Activated T-cell treated with anti-CD3 and anti-CD28 coated beads for 48 hours (primary cell): ENCODE measurements around the gene KLHDC7A.
"Not testable (repeated sequence)": the region's sequence is repeated elsewhere in the genome, so short reads cannot be mapped to it uniquely, and the experiment has no call there.

ENCODE experiments used
- DNase-seq: peaks from one replicate; pipeline ENCODE4 v3.0.0-alpha.2; 2020; ENCODE audit warnings: low read depth

KLHDC7A gene

DNA sequence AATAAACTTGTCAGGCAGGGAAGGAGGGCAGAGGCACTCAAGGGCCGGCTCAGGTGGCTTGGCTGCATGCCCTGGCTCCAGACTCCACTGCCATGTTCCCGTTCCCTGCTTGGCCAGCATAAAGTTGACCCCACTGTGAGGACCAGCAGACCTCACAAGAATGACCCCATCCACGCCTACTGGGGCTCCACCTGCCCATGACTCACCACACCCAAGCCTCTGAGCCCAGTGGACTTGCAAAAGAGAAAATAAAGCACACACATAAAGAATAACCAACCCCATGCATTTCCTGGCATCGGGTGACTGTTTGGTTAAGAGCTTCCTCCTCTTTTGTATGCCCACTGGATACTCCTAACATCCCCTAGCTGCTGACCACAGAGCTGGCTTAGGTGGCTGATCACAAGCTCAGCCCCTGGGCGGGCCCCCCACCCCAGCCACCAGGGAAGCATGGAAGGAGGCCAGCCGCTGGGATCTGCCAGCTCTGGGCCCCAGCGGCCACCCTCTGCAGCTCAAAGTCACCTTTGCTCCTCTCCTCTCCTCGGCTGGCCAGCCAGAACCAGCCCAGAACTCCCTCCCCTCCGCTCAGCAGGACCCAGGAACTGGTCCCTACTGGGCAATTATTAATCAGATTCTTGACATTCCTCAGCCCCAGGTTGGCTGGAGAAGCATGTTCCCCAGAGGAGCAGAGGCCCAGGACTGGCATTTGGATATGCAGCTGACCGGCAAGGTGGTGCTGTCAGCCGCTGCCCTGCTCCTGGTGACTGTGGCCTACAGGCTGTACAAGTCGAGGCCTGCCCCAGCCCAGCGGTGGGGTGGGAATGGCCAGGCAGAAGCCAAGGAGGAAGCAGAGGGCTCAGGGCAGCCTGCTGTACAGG is at the start of gene KLHDC7A:
KLHDC7A (plus strand) TSS at position 616 of the 875 bp plus-strand sequence; CDS start at position 668, 52 bp downstream.
- no peak for DNase-seq

DNA sequence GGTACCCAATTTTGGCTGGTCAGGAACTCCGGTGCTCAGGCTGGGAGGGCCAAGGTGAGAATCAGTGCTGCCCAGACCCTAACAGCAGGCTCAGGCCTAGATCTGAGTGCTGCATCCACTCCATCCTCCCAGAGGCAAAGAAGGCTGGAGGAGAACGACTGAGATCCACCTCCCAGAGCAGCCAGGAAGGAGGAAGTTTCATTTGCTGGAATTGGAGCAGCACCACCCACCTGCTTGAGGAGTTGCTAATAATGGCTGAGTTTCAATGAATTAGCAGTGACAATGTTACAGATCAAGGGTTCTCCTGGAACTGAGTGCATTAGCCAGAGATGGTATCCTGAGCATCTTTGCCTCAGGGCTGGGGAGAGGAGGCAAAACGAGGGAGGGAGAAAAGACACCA is 46.7 kb upstream of the KLHDC7A start:
- DNase-seq = no peak

DNA sequence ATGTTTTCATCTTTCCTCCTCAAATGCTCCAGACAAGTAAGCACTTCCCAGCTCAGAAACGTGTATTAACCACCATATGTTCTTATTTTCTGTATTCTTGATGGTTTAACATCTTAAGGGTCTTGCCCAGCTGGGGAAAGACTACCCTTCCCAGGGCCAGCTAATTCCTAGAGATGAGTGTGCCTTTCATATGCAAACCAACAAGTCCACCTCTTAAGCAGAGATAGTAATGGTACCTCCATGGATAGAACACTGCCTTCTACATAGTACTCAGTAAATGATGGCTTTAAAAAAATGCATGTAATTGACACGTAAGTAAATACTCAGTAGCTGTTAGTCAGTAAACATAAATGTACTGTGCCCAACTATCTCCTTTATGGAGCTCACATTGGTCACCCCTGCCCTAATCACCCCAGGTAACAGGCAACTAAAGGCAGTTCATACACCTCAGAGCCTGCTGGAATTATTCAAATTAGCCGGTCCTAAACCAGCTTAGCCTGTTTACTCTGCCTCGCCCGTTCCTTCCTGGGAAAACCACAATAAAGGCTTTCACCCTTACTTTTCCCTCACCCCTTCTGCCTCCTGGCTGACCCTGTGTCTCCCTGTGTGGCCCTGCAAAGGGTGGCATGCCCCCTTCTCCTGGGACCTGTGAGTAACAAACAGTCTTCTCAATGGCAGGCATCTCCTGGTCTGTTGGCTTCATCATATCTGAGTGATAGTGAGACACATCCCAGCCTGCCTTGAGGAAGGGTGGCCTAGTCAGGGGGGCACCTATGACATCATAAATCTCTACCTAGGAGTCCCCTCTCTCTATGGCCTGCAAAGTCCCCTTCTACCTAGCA is 40.1 kb upstream of the KLHDC7A start:
- no peak for DNase-seq

DNA sequence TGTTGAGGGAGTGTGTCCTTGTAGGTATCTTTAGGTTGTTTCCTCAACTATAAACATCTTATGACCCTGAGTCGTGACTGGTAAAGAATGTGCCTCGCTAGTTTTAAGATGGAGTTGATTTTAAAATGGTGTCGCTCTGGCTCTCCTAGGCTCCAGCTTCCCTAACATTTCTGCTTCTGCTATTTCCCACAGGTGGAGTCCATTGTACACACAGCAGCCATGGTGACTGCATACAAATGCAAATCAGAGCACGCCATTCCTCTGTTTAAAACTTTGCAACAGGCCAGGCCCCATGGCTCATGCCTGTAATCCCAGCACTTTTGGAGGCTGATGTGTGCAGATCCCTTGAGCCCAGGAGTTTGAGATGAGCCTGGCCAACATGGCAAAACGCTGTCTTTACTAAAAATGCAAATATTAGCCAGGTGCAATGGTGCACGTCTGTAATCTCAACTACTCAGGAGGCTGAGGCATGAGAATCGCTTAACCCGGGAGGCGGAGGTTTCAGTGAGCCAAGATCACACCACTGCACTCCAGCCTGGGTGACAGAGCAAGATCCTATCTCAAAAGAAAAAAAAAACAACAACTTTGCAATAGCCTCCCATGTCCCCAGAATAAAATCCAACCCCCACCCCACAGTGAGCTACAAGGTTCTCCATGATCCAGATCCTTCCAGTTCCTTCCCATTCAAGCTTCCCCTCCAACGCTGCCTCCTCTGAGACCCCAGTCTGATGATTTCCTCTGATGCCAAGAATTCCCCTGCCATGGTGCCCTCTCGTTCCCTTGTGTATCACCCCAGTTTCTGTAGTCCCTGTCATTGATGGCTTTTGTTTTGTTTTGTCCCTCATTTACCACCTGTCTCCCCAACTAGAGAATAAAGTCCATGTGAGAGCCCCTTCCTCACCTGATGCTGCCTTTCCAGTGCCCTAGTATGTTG is 36.9 kb upstream of the KLHDC7A start:
- DNase-seq = no peak

DNA sequence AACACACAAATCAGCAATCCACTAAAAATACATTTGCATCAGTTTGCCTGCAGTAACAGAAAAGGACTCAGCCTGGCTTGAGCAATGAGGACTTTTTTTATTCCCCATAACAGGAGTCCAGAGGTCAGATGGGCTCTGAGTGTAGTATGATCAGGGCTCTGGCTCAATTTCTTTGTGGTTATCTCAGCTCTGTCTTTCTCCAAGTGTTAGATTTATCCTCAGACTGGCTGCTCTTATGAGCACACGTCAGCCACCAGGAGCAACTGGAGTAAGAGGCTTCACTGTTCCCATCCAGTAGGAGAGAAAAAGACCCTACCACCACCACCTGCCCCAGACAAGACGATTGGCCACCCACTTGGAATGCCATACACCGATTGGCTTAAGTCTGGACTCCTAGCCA is 36.2 kb upstream of the KLHDC7A start:
- DNase-seq = no peak

DNA sequence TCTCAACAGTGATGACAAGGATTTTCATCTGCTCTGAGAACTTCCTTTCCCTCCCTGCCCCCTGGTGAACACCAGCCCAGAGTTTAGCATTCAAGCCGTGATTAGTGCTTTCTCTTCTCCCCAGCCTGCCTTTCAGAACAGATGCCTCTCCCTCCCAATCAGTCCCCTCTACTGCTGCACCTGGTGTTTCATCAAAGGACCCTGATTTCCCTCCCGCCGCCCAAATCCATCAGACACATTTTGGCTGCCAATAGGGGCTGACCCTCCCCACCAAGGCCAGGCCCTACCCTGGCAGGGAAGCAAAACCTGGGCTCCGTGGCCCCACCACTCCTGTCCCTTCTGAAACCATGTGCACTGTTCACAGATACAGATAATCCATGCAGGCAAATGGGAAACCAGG is 34.0 kb upstream of the KLHDC7A start:
- DNase-seq = no peak

DNA sequence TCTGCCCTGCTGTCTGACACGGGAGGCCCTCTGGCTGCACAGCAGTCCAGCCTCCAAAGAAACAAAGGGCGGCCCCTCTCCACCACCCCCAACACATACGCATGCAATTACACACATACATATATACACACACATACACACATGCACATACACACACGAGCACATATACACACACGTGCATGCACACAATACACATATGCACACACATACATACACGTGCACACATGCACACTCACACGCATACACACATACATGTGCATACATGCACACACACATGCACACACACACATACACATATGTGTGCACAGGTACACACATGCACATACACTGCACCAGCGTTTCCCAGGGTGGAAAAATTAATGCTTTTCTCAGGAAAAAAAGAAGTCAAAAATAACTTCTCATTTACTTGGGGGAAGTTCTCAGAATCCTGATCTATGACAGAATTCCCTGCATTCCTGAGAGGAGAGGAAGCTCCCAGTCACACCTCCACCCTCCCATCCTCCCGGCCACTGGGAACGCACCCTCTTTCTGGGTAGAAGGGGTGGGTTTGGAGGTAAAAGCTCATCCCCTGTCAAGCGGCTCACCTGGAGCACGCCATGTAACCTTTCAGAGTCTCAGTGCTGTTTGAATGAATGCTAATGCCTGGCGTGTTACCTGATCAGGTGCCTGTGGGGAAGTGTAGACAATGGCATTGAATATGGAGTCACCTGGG is 33.1 kb upstream of the KLHDC7A start:
- no peak for DNase-seq

DNA sequence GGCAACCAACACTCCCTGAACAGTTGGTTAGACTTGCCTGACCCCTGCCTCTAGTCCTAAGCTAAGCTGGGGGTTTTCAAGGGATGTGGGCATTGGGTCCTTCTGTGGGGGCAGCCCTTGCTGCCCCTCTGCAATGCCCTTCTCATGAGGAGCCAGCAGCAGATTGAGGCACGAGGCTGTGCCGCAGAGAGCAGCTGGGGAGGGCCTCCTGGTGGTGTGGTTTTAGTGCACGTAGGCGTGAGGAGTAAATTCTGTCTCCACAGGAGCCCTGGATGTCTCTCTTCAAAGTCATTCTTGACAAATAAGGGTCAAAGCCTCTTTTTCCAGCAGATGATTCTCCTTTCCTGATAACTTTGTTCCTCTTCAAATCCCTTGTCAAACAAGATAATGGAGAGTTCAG is 31.8 kb upstream of the KLHDC7A start:
- DNase-seq = no peak

DNA sequence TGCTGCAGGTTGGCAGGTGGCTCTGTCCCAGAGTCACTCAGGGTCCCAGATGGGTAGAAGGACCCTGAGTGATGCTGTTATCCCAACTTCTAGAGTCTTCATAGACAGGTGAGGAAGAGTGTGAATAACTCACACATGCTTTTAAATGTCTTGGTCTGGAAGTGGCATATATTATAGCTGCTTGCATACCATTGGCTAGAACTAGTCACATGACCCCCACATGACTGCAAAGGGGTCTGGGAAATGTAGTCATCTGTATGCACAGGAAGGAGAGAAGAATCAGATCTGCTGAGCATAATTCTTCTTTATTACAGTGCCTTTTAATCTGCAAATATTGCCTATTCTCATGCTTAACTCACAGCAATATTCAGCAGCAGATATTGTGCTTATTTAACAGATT is 28.2 kb upstream of the KLHDC7A start:
- no peak for DNase-seq

DNA sequence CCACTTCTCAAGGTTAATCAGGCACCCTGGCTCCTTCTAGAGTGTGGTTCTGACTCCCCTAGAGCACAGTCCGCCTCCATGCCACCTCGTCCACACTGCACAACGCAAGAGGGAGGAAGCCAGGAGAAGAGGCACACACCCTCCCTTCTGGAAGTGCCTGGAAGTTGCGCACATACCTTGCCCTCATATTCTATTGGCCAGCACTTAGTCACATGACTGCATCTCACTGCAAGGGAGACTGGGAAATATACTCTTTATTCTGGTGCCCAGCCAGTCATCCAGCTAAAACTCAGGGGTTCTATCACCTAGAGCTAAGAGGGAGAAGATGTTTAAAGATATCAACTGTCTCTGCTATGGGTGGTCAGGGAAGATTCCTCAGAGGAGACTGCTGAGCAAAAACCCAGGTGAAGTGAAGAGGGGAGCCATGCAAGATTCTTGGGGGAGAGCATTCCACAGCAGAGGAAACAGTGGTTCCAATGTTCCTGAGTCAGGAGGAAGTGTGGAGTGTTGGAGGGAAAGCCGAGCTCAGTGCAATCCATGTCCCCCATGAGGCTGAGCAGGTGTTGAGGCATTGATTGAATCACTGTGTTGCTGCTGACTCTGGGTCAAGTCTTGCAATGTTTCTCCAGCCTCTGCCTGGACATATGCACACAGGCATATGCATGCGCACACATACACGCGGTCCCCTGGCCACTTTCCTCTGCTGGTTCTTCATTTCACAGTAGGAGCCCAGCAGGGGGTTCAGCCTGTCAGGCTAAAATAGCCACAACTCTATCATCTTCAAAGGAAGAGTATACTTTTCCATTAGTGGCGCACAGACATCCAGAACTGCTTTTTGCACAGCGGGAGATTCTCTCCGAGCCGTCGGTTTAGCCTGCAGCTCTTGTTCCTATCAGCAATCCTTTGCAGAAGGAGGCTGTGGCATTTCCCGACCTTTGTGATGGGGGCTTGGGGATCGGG is 22.3 kb upstream of the KLHDC7A start:
- DNase-seq = no peak

DNA sequence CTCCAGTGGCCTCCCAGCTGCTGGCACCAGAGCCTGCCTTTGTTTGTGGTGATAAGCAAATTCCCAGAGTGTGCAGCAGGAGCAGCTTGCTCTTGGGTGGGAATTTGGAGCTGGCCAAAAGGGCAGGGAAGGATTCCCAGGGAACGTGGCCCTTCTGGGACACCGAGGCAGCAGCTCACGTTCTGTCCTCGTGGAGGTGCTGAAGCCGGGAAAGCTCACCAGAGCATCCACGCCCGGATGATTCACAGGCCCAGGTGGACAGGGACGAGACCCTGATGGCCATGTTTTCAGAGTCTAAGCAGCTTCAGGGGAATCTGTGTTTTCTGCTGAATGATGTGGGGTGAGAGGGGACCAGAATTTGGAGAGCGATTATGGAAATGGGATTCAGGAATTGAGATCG is 19.1 kb upstream of the KLHDC7A start:
- no peak for DNase-seq

DNA sequence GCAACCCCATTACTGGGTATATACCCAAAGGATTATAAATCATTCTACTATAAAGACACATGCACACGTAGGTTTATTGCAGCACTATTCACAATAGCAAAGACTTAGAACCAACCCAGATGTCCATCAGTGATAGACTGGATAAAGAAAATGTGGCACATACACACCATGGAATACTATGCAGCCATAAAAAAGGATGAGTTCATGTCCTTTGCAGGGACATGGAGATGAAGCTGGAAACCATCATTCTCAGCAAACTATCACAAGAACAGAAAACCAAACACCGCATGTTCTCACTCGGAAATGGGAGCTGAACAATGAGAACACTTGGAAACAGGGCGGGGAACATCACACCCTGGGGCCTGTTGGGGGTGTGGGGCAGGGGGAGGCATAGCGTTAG is 18.2 kb upstream of the KLHDC7A start:
- not testable (repeated sequence) for DNase-seq

DNA sequence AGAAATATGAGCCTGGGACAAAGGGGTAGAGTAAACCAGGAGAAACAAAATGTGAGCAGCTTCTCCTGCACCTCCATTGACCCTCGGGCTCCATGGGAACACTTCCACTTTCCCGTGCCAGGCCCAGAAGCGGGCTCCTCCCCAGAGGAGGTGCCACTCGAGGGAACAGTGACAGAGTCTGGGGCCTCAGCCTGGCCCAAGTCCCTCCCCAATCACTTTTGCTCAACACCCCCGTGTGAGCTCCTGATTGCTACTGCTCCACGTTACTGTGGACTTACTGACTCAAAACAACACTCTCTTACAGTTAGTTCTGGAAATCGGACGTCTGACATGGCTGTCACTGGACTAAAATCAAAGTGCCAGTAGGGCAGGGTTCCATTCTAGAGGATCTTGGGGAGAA is 17.7 kb upstream of the KLHDC7A start:
- no peak for DNase-seq

DNA sequence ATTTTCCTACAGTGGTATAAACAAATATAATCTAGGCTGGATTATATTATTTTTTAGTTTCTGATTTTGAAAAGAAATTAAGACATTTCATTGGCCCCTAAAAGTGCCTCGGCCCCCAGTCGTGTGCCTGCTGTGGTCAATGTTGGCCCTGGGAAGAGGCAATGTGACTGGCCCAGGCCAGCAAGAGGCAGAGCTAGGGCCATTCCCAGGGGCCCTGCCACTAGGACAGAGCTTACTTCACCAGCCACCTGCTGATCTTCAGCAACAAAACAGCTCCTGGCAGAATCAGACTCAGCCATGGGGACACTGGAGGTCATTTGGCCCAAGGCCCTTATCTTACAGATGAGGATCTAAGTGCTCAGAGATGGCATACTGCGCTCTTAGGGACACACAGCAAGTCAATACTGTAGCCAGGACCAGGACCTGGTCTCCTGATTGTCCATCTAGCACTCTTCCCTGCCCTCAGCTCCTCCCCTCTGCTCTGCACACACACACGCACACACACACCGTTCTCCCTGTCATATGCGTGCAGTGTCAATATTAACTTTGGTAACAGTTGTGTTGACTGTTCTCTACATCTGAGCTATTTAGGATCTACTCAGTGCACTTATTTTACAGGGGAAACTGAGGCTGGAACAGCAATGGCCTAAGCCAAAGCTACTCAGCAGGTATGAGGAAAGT is 16.6 kb upstream of the KLHDC7A start:
- DNase-seq = no peak

DNA sequence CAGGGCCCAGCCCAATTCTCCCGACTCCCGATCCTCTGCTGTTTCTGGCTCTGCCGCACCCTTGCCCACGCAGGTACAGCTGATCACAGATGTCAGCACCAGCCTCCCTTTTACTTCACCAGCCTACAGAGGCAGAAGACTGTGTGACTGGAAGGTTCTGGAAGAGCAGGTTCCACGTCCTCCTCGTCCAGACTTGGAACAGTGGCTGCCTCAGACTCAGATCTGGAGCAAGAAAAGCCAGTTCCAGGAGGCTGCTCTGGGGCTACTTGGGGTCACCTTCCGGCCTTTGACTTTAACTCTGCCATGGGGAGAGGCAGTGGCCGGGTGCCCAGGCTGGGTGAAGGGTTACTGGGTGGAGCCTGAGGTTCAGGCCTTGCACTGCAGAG is 16.1 kb upstream of the KLHDC7A start:
- no peak for DNase-seq

DNA sequence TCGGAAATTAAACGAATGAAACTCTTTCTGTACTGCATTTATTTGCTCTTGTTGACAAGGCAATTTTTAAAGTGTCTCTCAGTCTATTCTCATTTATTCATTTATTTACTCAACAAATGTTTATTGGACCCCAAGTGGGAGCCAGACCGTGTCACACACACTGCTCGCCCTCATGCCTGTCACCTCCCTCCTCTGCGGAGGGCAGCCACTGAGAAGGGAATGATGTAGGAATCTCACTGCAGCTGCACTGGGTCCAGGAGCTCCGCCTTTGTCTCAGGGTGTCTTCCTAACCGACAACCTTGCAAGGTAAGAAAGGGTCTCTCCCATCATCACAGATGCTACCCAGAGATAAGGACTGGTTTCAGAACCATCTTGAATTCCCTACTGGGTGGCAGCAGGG is 14.1 kb upstream of the KLHDC7A start:
- DNase-seq = no peak

DNA sequence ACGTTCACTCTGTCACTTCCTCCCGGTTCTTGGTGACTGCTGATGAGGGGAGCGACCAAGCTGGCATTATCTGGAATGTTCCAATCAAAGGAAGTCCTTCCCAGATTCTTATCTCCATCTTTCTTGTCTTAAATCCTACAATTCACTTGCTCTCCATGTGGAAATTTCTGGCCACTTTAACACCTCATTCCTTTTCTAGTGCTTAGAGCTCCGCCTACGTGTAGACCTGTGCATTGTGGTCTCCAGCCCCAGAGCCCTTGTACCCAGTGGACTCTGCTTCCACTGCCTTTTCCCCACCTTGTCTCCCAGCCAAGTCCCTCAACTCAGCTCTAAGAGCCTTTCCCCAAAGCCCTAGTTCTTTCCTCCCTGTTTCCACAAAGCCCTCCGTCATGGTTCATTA is 12.2 kb upstream of the KLHDC7A start:
- no peak for DNase-seq

DNA sequence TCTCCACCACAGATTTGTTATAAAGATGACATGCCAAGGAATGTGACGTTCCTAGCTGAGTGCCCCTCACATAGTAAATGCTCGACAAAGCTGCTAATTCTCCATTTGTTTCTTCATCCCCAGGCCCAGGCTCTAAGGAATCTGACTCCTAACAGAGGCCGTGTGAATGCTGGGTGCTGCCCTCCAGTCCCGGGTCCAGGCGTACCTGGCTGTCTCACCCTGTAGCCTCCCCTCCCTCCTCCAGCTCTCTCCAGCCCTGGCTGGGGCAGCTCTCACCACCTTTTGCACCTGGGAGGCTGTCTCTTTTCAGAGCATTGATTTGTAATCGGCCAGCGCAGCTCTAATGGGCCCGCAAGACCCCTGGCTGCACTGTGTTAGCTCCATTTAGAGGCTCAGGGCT is 11.2 kb upstream of the KLHDC7A start:
- no peak for DNase-seq

DNA sequence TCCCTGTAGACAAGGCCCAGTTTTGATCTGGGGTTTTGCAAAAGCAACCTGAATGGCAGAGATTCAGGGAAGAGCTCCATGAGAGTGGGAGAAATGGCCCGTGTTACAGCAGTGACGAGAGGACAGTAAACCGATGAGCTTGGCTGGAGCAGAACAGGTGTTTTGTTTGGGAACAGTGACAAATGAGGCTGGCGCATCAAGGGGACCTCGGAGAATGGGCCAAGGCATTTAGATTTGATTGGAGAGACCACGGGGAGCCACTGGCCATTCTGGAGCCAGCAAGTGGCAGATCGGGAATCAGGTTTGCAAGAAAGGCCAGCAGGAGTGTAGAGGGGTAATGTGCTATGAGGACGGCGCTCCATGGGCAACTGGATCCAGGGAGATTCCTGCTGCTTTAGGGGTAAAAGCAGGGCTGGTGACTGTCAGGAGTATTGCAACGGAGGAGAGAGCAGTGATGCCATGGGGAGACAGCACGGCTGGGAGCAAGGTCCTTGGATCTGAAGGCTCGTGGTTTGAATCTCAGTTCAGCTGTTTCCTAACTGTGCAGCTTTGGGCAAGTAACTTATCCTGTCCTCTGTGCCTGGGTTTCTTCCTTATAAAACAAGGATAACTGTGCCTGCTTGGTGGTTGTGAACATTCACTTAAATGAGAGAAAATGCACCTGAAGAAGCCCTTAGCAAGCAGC is 9.9 kb upstream of the KLHDC7A start:
- DNase-seq = no peak
